Hippocampal formation (tissue), 2 donors: Measurements from ENCODE around the gene ST6GALNAC1.

Source experiments
- DNase-seq, 2 donors: peaks; one replicate each; lab custom pipeline; 2025; lab: John Stamatoyannopoulos, UW

The ST6GALNAC1 gene, protein sequence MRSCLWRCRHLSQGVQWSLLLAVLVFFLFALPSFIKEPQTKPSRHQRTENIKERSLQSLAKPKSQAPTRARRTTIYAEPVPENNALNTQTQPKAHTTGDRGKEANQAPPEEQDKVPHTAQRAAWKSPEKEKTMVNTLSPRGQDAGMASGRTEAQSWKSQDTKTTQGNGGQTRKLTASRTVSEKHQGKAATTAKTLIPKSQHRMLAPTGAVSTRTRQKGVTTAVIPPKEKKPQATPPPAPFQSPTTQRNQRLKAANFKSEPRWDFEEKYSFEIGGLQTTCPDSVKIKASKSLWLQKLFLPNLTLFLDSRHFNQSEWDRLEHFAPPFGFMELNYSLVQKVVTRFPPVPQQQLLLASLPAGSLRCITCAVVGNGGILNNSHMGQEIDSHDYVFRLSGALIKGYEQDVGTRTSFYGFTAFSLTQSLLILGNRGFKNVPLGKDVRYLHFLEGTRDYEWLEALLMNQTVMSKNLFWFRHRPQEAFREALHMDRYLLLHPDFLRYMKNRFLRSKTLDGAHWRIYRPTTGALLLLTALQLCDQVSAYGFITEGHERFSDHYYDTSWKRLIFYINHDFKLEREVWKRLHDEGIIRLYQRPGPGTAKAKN

GRCh38 chr17:76643553-76644148, at the start of gene ST6GALNAC1:
Gene ST6GALNAC1, minus strand, starts transcription at chr17:76643757. Its CDS starts 119 bp downstream, at chr17:76643638.
- no peak for DNase-seq

DNA sequence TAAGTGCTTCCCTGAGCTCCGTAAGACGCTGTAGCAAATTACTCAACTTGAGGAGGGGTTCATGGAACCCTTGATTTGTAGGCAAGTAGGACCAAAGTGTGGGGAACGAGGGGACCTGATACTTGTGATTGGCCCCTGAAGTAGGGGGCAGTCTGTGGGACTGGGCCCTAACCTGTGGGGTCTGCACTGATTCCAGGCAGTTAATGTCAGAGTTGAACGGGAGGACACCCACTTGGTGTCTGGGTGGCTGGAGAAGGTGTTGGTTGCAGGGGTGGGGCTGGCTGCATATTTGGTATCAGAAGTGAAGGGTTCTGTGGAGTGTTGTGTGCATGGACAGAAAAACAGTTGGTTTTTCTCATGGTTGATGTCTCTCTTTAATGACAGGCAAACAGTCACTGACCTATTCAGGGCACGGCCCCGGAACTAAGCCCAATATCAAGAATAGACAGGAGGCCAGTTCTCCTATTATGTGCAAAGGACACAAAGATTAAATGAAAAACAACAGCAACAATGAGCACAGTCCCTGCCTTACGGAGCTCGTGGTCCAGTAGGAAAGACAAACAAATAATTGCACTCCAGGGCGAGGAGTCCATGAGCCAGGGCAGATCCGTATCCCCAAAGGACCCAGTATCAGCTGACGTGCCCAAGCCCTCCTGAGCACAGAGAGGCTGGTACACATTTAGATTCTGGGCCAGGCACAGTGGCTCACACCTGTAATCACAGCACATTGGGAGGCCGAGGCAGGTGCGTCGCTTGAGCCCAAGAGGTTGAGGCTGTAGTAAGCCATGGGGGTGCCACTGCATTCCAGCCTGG, 48.0 kb upstream of the ST6GALNAC1 start:
- no peak for DNase-seq

GRCh38 chr17:76690596-76691280, 47.2 kb upstream of the ST6GALNAC1 start:
- DNase-seq, result no peak

DNA sequence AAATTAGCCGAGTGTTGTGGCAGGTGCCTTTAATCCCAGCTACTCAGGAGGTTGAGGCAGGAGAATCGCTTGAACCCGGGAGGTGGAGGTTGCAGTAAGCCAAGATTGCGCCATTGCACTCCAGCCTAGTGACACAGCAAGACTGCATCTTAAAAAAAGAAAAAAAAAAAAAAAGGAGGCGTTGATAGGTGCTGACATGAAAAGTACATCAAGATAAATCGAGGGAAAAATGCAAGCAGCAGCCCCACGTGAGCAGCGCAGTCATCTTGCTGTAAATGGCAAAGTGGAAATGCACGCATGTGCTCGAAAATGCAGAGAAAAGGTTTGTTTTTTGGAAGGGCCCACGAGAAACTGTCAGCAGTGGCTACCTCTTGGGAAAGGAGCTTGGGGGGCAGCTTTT, 46.3 kb upstream of the ST6GALNAC1 start:
- no peak for DNase-seq

DNA sequence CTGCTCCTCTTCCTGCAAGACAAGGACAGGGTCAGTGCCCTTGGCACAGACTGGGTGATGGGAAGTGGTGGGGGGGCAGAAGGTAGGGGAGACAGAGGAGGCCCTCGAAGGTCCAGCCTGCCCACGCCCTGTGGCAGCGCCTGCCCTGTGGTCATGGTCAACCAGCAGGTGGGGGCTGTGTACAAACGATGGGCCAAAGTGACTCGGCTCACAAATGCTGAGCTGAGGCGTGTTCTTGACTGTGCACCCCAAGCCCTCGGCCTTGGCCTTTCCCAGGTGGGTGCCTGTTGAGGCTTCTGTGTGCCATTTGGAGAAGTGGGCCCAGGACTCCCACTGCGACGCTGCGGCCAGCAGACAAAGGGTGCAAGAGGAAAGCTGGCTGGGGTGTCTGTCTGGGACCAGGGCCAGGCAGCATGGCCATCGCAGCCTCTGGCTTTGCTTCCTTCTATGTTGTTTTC, 44.6 kb upstream of the ST6GALNAC1 start:
- no peak for DNase-seq

- DNase-seq, result no peak
These were observed 44.0 kb upstream of the ST6GALNAC1 start for GRCh38 chr17:76687298-76688164.

GRCh38 chr17:76686538-76687297, 43.2 kb upstream of the ST6GALNAC1 start:
- DNase-seq, result no peak

GRCh38 chr17:76685846-76686245, 42.3 kb upstream of the ST6GALNAC1 start:
- no peak for DNase-seq

GRCh38 chr17:76685366-76685765, 41.8 kb upstream of the ST6GALNAC1 start:
- DNase-seq, result no peak

- DNase-seq, result no peak
These were observed 41.2 kb upstream of the ST6GALNAC1 start for GRCh38 chr17:76684756-76685155.

DNA sequence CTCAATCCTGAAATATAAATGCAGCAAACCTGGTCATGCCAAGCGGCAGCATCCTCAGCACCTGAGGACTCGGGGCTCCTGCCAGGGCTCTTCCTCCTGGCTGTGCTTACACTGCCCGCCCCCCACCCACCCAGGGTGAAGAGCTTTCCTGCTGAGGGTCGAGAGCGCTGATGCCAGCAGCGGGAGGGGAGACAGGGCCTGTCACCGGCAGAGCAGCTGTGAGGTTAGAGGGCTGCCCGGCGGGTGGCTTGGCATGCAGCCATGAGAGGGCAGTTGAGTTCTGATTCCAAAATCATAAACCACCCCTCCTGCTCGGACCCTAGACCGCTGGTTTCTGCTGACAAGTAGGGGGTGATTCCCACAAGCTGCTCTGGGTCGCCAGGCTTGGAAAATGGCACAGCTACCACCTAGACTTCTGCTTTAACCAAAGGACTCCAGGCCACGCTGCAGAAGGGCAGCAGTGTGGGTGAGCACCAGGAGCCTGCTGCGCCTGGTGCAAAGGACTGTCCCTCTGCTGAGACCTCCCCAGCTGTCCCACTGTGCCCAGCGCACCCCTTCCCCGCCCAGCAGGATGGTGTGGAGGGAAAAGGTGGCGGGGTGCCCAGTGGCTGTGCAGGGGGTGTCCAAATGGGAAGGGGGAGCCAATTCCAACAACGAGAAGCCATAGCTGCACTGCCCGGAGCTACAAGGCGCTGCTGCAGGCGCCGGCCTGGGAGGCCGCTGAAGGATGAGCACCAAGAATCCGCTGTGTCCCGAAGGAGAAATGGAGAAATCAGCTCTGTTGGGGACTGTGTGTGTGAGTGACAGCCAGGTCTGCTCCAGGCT, 40.6 kb upstream of the ST6GALNAC1 start:
- no peak for DNase-seq

DNA sequence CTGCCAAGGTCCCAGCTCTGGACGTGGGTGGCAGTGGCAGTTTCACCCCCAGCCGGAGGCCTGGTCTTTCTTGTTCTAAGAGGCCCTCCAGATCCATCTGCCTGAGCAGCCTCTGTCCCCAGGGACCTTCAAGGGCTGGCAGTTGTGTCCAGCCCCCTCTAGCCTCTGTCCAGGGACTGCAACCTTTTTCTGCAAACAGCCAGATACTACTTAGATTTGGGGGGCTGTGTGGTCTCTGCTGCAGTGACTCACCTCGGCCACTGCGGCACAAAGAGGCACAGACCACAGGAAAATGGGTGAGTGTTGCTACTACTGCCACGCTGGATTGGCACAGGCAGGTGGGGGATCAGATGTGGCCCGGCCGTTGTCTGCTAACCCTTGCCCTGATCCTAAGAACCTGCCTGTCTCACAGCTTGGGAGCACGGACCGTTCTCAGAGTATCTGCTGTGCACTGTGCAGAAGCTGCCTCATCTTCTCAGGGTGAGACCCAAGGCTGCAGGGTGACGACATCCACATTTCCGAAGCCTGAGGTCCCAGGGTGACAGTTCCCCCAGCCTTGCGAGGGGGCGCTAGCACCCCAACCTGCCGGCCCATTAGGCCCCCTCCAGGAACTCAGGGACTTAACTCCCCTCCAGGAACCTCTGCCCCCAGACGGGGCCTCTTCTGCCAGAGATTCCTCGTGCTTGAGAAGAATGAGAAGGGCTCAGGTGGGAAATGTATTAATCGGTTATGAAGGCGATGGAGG, 39.6 kb upstream of the ST6GALNAC1 start:
- DNase-seq, result no peak

GRCh38 chr17:76682296-76682695, 38.7 kb upstream of the ST6GALNAC1 start:
- no peak for DNase-seq

GRCh38 chr17:76681222-76682137, 37.9 kb upstream of the ST6GALNAC1 start:
- DNase-seq, result peak; percentile 8 to 38

GRCh38 chr17:76679239-76679638, 35.7 kb upstream of the ST6GALNAC1 start:
- DNase-seq, result no peak

DNA sequence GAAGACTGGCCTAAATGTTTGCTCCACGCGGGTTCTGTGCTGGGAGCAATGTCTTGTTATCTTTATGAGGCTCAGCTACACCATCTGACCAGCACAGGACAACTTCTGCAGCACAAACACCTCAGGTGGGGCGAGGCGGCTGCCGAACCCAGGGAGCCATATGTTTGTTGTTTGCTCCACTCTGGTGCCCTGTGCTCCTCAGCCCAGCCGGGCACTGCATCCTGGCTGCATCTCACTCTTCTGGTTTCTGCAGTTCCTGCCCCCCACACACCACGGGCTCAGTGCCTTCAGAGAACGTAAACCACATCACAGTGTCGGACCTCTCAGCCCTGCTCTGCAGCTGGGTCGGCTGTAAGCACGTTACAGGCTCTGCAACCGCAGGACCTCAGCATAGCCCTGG, 34.8 kb upstream of the ST6GALNAC1 start:
- DNase-seq, result no peak

- DNase-seq, result no peak
These were observed 33.8 kb upstream of the ST6GALNAC1 start for GRCh38 chr17:76677406-76677805.
